ENCODE measurements around the gene GGTA1.
A peak's percentile ranks its signal among the peaks of the same experiment; 100 is the strongest.
"Not testable (repeated sequence)": the region's sequence is repeated elsewhere in the genome, so short reads cannot be mapped to it uniquely, and the experiment has no call there.

GGTA1 gene

GRCh38 chr9:121498487-121499176 lies 1.0 kb downstream of the GGTA1 start:
- no peak for DNase-seq (ENCODE audit: low spot score)

GRCh38 chr9:121498150-121498486 lies 1.5 kb downstream of the GGTA1 start:
- DNase-seq (ENCODE audit: low spot score) = peak; percentile 41

GRCh38 chr9:121495976-121496375 lies 3.7 kb downstream of the GGTA1 start:
- no peak for DNase-seq (ENCODE audit: low spot score)

- DNase-seq (ENCODE audit: low spot score) = no peak
These were observed 5.5 kb downstream of the GGTA1 start for GRCh38 chr9:121494192-121494591.

- DNase-seq (ENCODE audit: low spot score) = no peak
These were observed 8.5 kb downstream of the GGTA1 start for GRCh38 chr9:121491111-121491510.

- no peak for DNase-seq (ENCODE audit: low spot score)
These were observed 10.3 kb downstream of the GGTA1 start for GRCh38 chr9:121489344-121489743.

- no peak for DNase-seq (ENCODE audit: low spot score)
These were observed 13.6 kb downstream of the GGTA1 start for GRCh38 chr9:121486043-121486442.

GRCh38 chr9:121485623-121486022 lies 14.0 kb downstream of the GGTA1 start:
- DNase-seq (ENCODE audit: low spot score) = no peak

GRCh38 chr9:121484651-121485446 lies 14.8 kb downstream of the GGTA1 start:
- no peak for DNase-seq (ENCODE audit: low spot score)

- no peak for DNase-seq (ENCODE audit: low spot score)
These were observed 16.1 kb downstream of the GGTA1 start for GRCh38 chr9:121483473-121484031.

GRCh38 chr9:121483049-121483448 lies 16.6 kb downstream of the GGTA1 start:
- no peak for DNase-seq (ENCODE audit: low spot score)

GRCh38 chr9:121478816-121479676 lies 20.6 kb downstream of the GGTA1 start:
- no peak for DNase-seq (ENCODE audit: low spot score)

GRCh38 chr9:121476156-121476555 lies 23.5 kb downstream of the GGTA1 start:
- no peak for DNase-seq (ENCODE audit: low spot score)

GRCh38 chr9:121474231-121474947 lies 25.3 kb downstream of the GGTA1 start:
- no peak for DNase-seq (ENCODE audit: low spot score)

- no peak for DNase-seq (ENCODE audit: low spot score)
These were observed 26.4 kb downstream of the GGTA1 start for GRCh38 chr9:121473229-121473628.

GRCh38 chr9:121472446-121472845 lies 27.2 kb downstream of the GGTA1 start:
- no peak for DNase-seq (ENCODE audit: low spot score)

GRCh38 chr9:121466142-121466541 lies 33.5 kb downstream of the GGTA1 start:
- no peak for DNase-seq (ENCODE audit: low spot score)

- no peak for DNase-seq (ENCODE audit: low spot score)
These were observed 34.7 kb downstream of the GGTA1 start for GRCh38 chr9:121464968-121465367.

GRCh38 chr9:121463026-121463807 lies 36.4 kb downstream of the GGTA1 start:
- no peak for DNase-seq (ENCODE audit: low spot score)

- no peak for DNase-seq (ENCODE audit: low spot score)
These were observed 40.1 kb downstream of the GGTA1 start for GRCh38 chr9:121459513-121459912.

GRCh38 chr9:121458449-121458848 lies 41.2 kb downstream of the GGTA1 start:
- DNase-seq (ENCODE audit: low spot score) = not testable (repeated sequence)

Measured in hematopoietic multipotent progenitor cell treated with erythropoietin and hydrocortisone succinate and interleukin-3 and kit ligand, for 17 days (in vitro differentiated cells).